K562 (cell line): ENCODE results near the gene EPHA10. TPM values are rescaled to one million over a fixed set of nuclear protein-coding genes. Genes with fewer than 3 reads are reported as not detected.
A peak's percentile ranks its signal among the peaks of the same experiment; 100 is the strongest.

ENCODE experiments used
- ATAC-seq: fragments of 200-7000 bp; cut with Tn5 transposase; 3 replicates; pipeline ENCODE4 v1.9.1; 2020; ENCODE audit warnings: moderate library complexity
- Bru-seq: library from RNA; stranded (reverse); fragments of 400-500 nt; gene quantifications from one replicate; lab custom pipeline; 2021; lab: Mats Ljungman, UMichigan
- BruChase-seq, 2 experiments: library from RNA; stranded (reverse); fragments of 400-500 nt; gene quantifications; one replicate each; lab custom pipeline; 2021; lab: Mats Ljungman, UMichigan
- BruUV-seq: library from RNA; stranded (reverse); fragments of 400-500 nt; replicated peaks from 2 replicates; lab custom pipeline; 2021; lab: Mats Ljungman, UMichigan
- CTCF ChIA-PET: fragments of 300-600 bp; formaldehyde crosslinking; extraction: SDS; loops from one replicate; lab custom pipeline; 2021; ENCODE audit warnings: low intra/inter-chr PET ratio; lab: Yijun Ruan, JAX
- POLR2A ChIA-PET: fragments of 300-600, 350-650 bp; sonication (Branson Sonifier 250); formaldehyde crosslinking; extraction: SDS; loops from one replicate; lab custom pipeline; 2021; ENCODE audit warnings: antibody characterized with exemption, inconsistent platforms; lab: Yijun Ruan, JAX
- DNase-seq, 4 experiments: peaks; one replicate each; pipeline versions ENCODE4 v3.0.0 to v3.0.0-alpha.2; 2011 to 2018; ENCODE audit warnings: low spot score in 3 of 4, mixed read lengths in 3 of 4; ENCODE audit errors: extremely low read depth in 1 of 4
- FAIRE-seq: peaks from 2 replicates; lab custom pipeline; 2011; peaks lifted over from hg19 to GRCh38; lab: Jason Lieb, UNC
- H2AFZ ChIP-seq: 2 replicates; pipeline ENCODE4 v1.6.0; 2011; ENCODE audit warnings: low read depth, low read length, control low read depth, inconsistent platforms
- H3K27ac ChIP-seq: fragments of 200-600 bp; 3 replicates; pipeline ENCODE4 v1.8.0; 2011; ENCODE audit warnings: low read depth, mild to moderate bottlenecking, control low read depth, inconsistent platforms, low read length, moderate library complexity, mixed read lengths; ENCODE audit errors: extremely low read depth
- H3K27me3 ChIP-seq, 2 experiments: fragments of 300-600 bp in 1 of 2; 2 replicates in 1 of 2; 3 replicates in 1 of 2; pipeline versions ENCODE4 v1.6.0 to v1.8.0; 2011; ENCODE audit warnings: inconsistent platforms in 2 of 2, low read length in 2 of 2, mild to moderate bottlenecking in 1 of 2, mixed read lengths in 1 of 2, moderate library complexity in 1 of 2; ENCODE audit not compliant: control insufficient read depth in 2 of 2, insufficient read depth in 2 of 2
- H3K36me3 ChIP-seq: fragments of 300-600 bp; 3 replicates; pipeline ENCODE4 v1.8.0; 2011; ENCODE audit warnings: mild to moderate bottlenecking, low read length, inconsistent platforms; ENCODE audit not compliant: control insufficient read depth, insufficient read depth
- H3K4me1 ChIP-seq, 2 experiments: fragments of 200-600 bp in 1 of 2; replicated peaks in 1 of 2; 2 replicates in 1 of 2; 3 replicates in 1 of 2; pipeline versions ENCODE4 v1.5.1 to v1.8.0; 2011; ENCODE audit warnings: inconsistent platforms in 2 of 2, low read length in 2 of 2, mild to moderate bottlenecking in 1 of 2, mixed read lengths in 1 of 2, moderate library complexity in 1 of 2; ENCODE audit not compliant: control insufficient read depth in 2 of 2, insufficient read depth in 2 of 2
- H3K4me2 ChIP-seq: 2 replicates; pipeline ENCODE4 v1.6.1; 2011; ENCODE audit warnings: low read length, control low read depth, inconsistent platforms, mixed read lengths; ENCODE audit not compliant: insufficient read depth
- H3K4me3 ChIP-seq: fragments of 200-600 bp; sonication (generic), shearing (Covaris generic); 2 replicates; pipeline ENCODE4 v1.5.1; 2016; ENCODE audit warnings: control low read depth, inconsistent platforms
- H3K79me2 ChIP-seq: fragments of 200-600 bp; 3 replicates; pipeline ENCODE4 v1.8.0; 2011; ENCODE audit warnings: low read length, inconsistent platforms; ENCODE audit not compliant: control insufficient read depth, insufficient read depth
- H3K9ac ChIP-seq, 2 experiments: 2 replicates each; pipeline versions ENCODE4 v1.6.0 to v1.6.1; 2011; ENCODE audit warnings: low read depth in 2 of 2, low read length in 2 of 2, control low read depth in 1 of 2, inconsistent platforms in 1 of 2, mild to moderate bottlenecking in 1 of 2, mixed read lengths in 1 of 2; ENCODE audit not compliant: insufficient read depth in 1 of 2
- H3K9me1 ChIP-seq: one replicate; pipeline ENCODE4 v1.6.0; 2011; ENCODE audit warnings: inconsistent platforms, mild to moderate bottlenecking, low read length, moderate library complexity; ENCODE audit not compliant: control insufficient read depth, insufficient read depth
- H3K9me3 ChIP-seq: replicated peaks from 2 replicates; pipeline ENCODE4 v1.5.1; 2011; ENCODE audit warnings: low read depth, low read length, inconsistent platforms; ENCODE audit not compliant: control insufficient read depth, insufficient read depth
- H4K20me1 ChIP-seq: replicated peaks from 2 replicates; pipeline ENCODE4 v1.6.1; 2011; ENCODE audit warnings: low read length, inconsistent platforms, mixed read lengths; ENCODE audit not compliant: control insufficient read depth, insufficient read depth
- ARID3B ChIP-seq: fragments of 250-450 bp; sonication (Bioruptor Pico); IDR thresholded peaks from 2 replicates; pipeline ENCODE4 v1.4.0; 2020; ENCODE audit warnings: borderline replicate concordance
- CHCHD3 ChIP-seq: fragments of 250-450 bp; sonication (Bioruptor Pico); IDR thresholded peaks from 2 replicates; pipeline ENCODE4 v2.1.2; 2022; ENCODE audit warnings: mild to moderate bottlenecking
- RBM14 ChIP-seq: fragments of 200-400 bp; formaldehyde crosslinking; IDR thresholded peaks from 2 replicates; pipeline ENCODE4 v1.6.1; 2018; ENCODE audit warnings: low read depth, mild to moderate bottlenecking, low read length, moderate library complexity, borderline replicate concordance; ENCODE audit not compliant: insufficient read depth
- TCF7 ChIP-seq: sonication (generic); IDR thresholded peaks from 2 replicates; pipeline ENCODE4 v1.6.1; 2016; ENCODE audit warnings: antibody characterized with exemption, borderline replicate concordance
- WGBS: fragments of 100-300 bp; shearing (Covaris generic); methylation state at CpG from one replicate; pipeline ENCODE4 v1.1.6; 2016; ENCODE audit warnings: low coverage, mixed read lengths; ENCODE audit not compliant: insufficient coverage; ENCODE audit errors: missing lambda C conversion rate; 5-methylcytosine and 5-hydroxymethylcytosine counted together
- in situ Hi-C: fragments of 300-500 bp; cut with MboI; formaldehyde crosslinking; loops from 4 replicates; pipeline ENCODE4 v1.15.0; 2018; ENCODE audit warnings: inconsistent platforms, mixed read lengths
- intact Hi-C: fragments of 100-400 bp; cut with micrococcal nuclease; formaldehyde crosslinking; loops from 2 replicates; pipeline ENCODE4 v1.14.2; 2022
- long read RNA-seq, 3 experiments: library from polyadenylated mRNA in 2 of 3; library from RNA in 1 of 3; unstranded in 2 of 3; stranded (forward) in 1 of 3; transcript quantifications; one replicate each; pipeline ENCODE4 v2.0.0, GENCODE V29; 2019 to 2022
- polyA minus RNA-seq, 3 experiments: library from RNA; depleted of rRNA, polyadenylated mRNA; stranded (reverse); fragments of >200 nt; gene quantifications; 2 replicates each; pipeline ENCODE4 v1.2.3, GENCODE V29; 2011
- polyA plus RNA-seq, 8 experiments: library from polyadenylated mRNA; depleted of rRNA in 4 of 8; stranded (reverse) in 5 of 8; unstranded in 3 of 8; fragments of >200 nt; fragmentation: Nextera tagmentation in 2 of 8; fragmentation: Illumina TruSeq in 1 of 8; extraction: Ambion mirVana in 2 of 8; extraction: Trizol in 1 of 8; gene quantifications; 2 replicates each; pipeline versions ENCODE4 v1.2.1 to v1.2.3, GENCODE V29; 2011 to 2014; ENCODE audit warnings: inconsistent platforms in 1 of 8, missing spikeins in 1 of 8
- total RNA-seq, 7 experiments: library from RNA; depleted of rRNA in 6 of 7; stranded (reverse); fragments of >200 nt in 6 of 7; fragmentation: Illumina TruSeq in 2 of 7; extraction: Trizol in 2 of 7; gene quantifications; 2 replicates each; pipeline versions ENCODE4 v1.2.1 to v1.2.3, GENCODE V29; 2011 to 2021; ENCODE audit warnings: low replicate concordance in 1 of 7

The EPHA10 gene
- total RNA-seq (2011; cell fraction: chromatin; rRNA removed; ENCODE audit: low replicate concordance), result not detected in 2 replicates
- total RNA-seq (2011; cell fraction: nucleolus; rRNA removed), result not detected in 2 replicates
- not detected in 2 replicates for total RNA-seq (2011; cell fraction: nucleoplasm; rRNA removed)
- total RNA-seq (2014; rRNA removed), result not detected in 2 replicates
- total RNA-seq (2014; rRNA removed; fragmentation: Illumina TruSeq; extraction: Trizol), result not detected in 2 replicates
- not detected in 2 replicates for total RNA-seq (2015; rRNA removed; fragmentation: Illumina TruSeq; extraction: Trizol)
- total RNA-seq (2021), result 0.02 TPM in 1 of 2 replicates, not detected in the other
- not detected in 2 replicates for polyA plus RNA-seq (2011; rRNA removed)
- not detected in 2 replicates for polyA plus RNA-seq (2011; cell fraction: cytosol; rRNA removed)
- 0.04 TPM in 1 of 2 replicates, not detected in the other for polyA plus RNA-seq (2011; cell fraction: nucleus; rRNA removed)
- polyA plus RNA-seq (2012), result 0.07 and 0.08 TPM in 2 replicates
- polyA plus RNA-seq (2014; fragmentation: Illumina TruSeq; extraction: Trizol), result not detected in 2 replicates
- polyA plus RNA-seq (2014; fragmentation: Nextera tagmentation; extraction: Ambion mirVana), result under 1 TPM in 1 of 2 experiments, not detected in 1; 0.03 TPM
- not detected in 2 replicates for polyA plus RNA-seq (2014; rRNA removed)
- polyA minus RNA-seq (2011; rRNA and poly(A)+ RNA removed), result not detected in 2 replicates
- not detected in 2 replicates for polyA minus RNA-seq (2011; cell fraction: cytosol; rRNA and poly(A)+ RNA removed)
- polyA minus RNA-seq (2011; cell fraction: nucleus; rRNA and poly(A)+ RNA removed), result not detected in 2 replicates
- percentile 8 among the genes with signal in this experiment for Bru-seq, nascent RNA
- percentile 6 among the genes with signal in this experiment for BruChase-seq, experiment 1, labeled RNA remaining after a 2-hour chase
- percentile 10 among the genes with signal in this experiment for BruChase-seq, experiment 2, labeled RNA remaining after a 6-hour chase
- long read RNA-seq, experiment 1, result 0 reads
- long read RNA-seq, experiment 2, result 0 reads
- long read RNA-seq, experiment 3, result 0 reads

GRCh38 chr1:37764888-37765441 is at the start of gene EPHA10:
Gene EPHA10 (minus strand): TSS chr1:37765120. CDS start chr1:37765066, 54 bp downstream.
- ChIA-PET CTCF (no interaction called here), POLR2A (interaction anchor here (0.5 to 1.7 kb wide), 5 partner anchors 10 to 357 kb away, joined by 3 to 6 read pairs (median 4); a partner anchor contains a TSS)
- 35% methylated on average over 23 of the region's 33 CpGs for WGBS
- Histone ChIP-seq H4K20me1 (peaks cover 11% of the 10 kb centered on the region), H3K36me3 (no peaks in the 10 kb centered on the region), H3K4me3 (no peak within 1 kb of the TSS), H3K9ac (peak within 1 kb of the TSS in 1 of 2 experiments; percentile 37; a peak in 1 of 4 replicates), H3K27ac (no peak within 1 kb of the TSS), H3K79me2 (no peaks in the 10 kb centered on the region), H3K9me3 (no peaks in the 10 kb centered on the region), H3K4me1 (peaks cover 4 to 34% of the 10 kb centered on the region in 2 experiments; a peak in 3 of 5 replicates), H3K27me3 (peaks cover 34 to 42% of the 10 kb centered on the region in 2 experiments), H3K9me1 (no peaks in the 10 kb centered on the region), H3K4me2 (peak within 1 kb of the TSS; percentile 6; the same call in 1 of the 2 replicates), H2AFZ (no peak within 1 kb of the TSS)
- ATAC-seq (peak; percentile 11; the same call in 1 of the 3 replicates), DNase-seq (no peak), FAIRE-seq (no peak)
- in situ Hi-C loops (no loop called here), intact Hi-C loops (loop anchor here (10.0 kb wide), 1 partner anchor 160 kb away; no protein-coding TSS in a partner anchor)
- BruUV-seq, result no TSS peak
- TF ChIP-seq CHCHD3, result no peak
- no peak for TF ChIP-seq TCF7
- 0 out of 2 replicates have a peak, but pooled peaks have one; percentile 63 for TF ChIP-seq RBM14
- TF ChIP-seq ARID3B (CRISPR knock-in tag), result no peak
